Adrenal gland (tissue), 12 donors: ENCODE measurements around the gene RAD51. TPM values are rescaled to one million over a fixed set of nuclear protein-coding genes. Genes with fewer than 3 reads are reported as not detected.

Experiments
- DNase-seq, 7 donors: peaks; one replicate each; pipeline ENCODE4 v3.0.0-alpha.2; 2019 to 2020
- H3K27ac ChIP-seq, 5 donors: fragments of 200-600 bp; sonication (generic) in 4 of 5; 1 replicate in 3 of 5; 2 replicates in 2 of 5; pipeline versions ENCODE4 v1.5.1 to v1.8.0; 2016 to 2020; ENCODE audit warnings: mild to moderate bottlenecking in 1 of 5
- H3K27me3 ChIP-seq: fragments of 200-600 bp; 2 replicates; pipeline ENCODE4 v1.8.0; 2021
- H3K36me3 ChIP-seq, 2 donors: fragments of 200-600 bp; replicated peaks in 1 of 2; 1 replicate in 1 of 2; 2 replicates in 1 of 2; pipeline versions ENCODE4 v1.5.1 to v1.8.0; 2018 to 2022
- H3K4me1 ChIP-seq, 2 donors: fragments of 200-600 bp; replicated peaks in 1 of 2; 1 replicate in 1 of 2; 2 replicates in 1 of 2; pipeline versions ENCODE4 v1.5.1 to v1.8.0; 2018 to 2021
- H3K4me3 ChIP-seq, 4 donors: fragments of 200-600 bp; sonication (generic) in 3 of 4; one replicate each; pipeline ENCODE4 v1.5.1; 2016 to 2018
- H3K9me3 ChIP-seq, 3 donors: fragments of 200-600 bp; sonication (generic) in 1 of 3; replicated peaks in 1 of 3; 1 replicate in 2 of 3; 2 replicates in 1 of 3; pipeline versions ENCODE4 v1.5.1 to v1.8.0; 2016 to 2021
- CTCF ChIP-seq, 6 experiments: fragments of 450-650 bp in 4 of 6; fragments of 200-600 bp in 2 of 6; sonication (generic) in 1 of 6; IDR thresholded peaks; 1 replicate in 5 of 6; 2 replicates in 1 of 6; pipeline versions ENCODE4 v1.5.1 to v1.8.0; 2016 to 2021; ENCODE audit warnings: antibody characterized with exemption in 6 of 6, mild to moderate bottlenecking in 2 of 6, moderate library complexity in 1 of 6
- POLR2A ChIP-seq, 2 donors: fragments of 450-650 bp; IDR thresholded peaks; one replicate each; pipeline ENCODE4 v1.6.1; 2017; ENCODE audit warnings: antibody characterized with exemption in 2 of 2, mild to moderate bottlenecking in 2 of 2, moderate library complexity in 1 of 2
- WGBS, 4 donors: extraction: QIAGEN DNeasy Blood & Tissue Kit in 2 of 4; methylation state at CpG; one replicate each; pipeline versions ENCODE4 v1.1.5 to v1.1.7; 2013 to 2017; 5-methylcytosine and 5-hydroxymethylcytosine counted together
- intact Hi-C, 2 donors: fragments of 100-400 bp; cut with DNase I; formaldehyde crosslinking; loops; one replicate each; pipeline versions ENCODE4 v1.14.1 to v1.15.0; 2022 to 2023
- polyA plus RNA-seq, 3 donors: library from polyadenylated mRNA; stranded (reverse); fragments of 200-250 nt in 2 of 3; fragments of 350-450 nt in 1 of 3; fragmentation: Illumina TruSeq in 1 of 3; extraction: RNeasy Lipid Tissue Mini Kit (QIAGEN cat#74804) in 1 of 3; gene quantifications; one replicate each; pipeline ENCODE4 v1.2.3, GENCODE V29; 2013 to 2014
- total RNA-seq, 9 donors: library from RNA; depleted of rRNA in 4 of 9; stranded (reverse); fragments of >200 nt in 4 of 9; fragments of 120-200 nt in 1 of 9; fragmentation: NEBNext Ultra II Directional in 1 of 9; extraction: Animal tissue kit (Norgen Biotek cat#: 25700) in 1 of 9; gene quantifications; one replicate each; pipeline versions ENCODE4 v1.1.0 to v1.2.4, GENCODE V29; 2013 to 2023
- donor health status: healthy with polysubstance abuse.
- donor health status: Bipolar disorder and iron deficiency.
- donor health status: DM: yes; HTN: yes; CAD: no.
- donor health status: DM: no; HTN: no; CAD: no.
- donor health status: DM: no; HTN: no; CAD: no.
- donor health status: DM: yes; HTN: yes; CAD: no.

The RAD51 gene
- total and polyA plus RNA-seq, 12 donors: 0.47 to 5.2 (median 0.82) TPM; not detected in 3

- no peak overlapping the region for H3K4me3 ChIP-seq
- H3K36me3 ChIP-seq: peaks cover 0 to 5% of the 10 kb centered on the region in 2 donors
- 49 to 57% (median 50%) methylated on average over 6 of the region's 6 CpGs for WGBS, 4 donors
- no peak for DNase-seq
- no peaks in the 10 kb centered on the region for H3K9me3 ChIP-seq
- TF ChIP-seq POLR2A (IDR thresholded peaks at IDR 0.05) (no peak), CTCF (IDR thresholded peaks at IDR 0.05) (no peak)
- H3K27me3 ChIP-seq: no peaks in the 10 kb centered on the region
- H3K27ac ChIP-seq: no peak overlapping the region
- H3K4me1 ChIP-seq: peaks cover 0 to 18% of the 10 kb centered on the region in 2 donors
- intact Hi-C loops: no loop called here
Observed at GRCh38 chr15:40756938-40757337, 62.0 kb downstream of the RAD51 start.

- no peaks in the 10 kb centered on the region for H3K9me3 ChIP-seq
- H3K27me3 ChIP-seq: no peaks in the 10 kb centered on the region
- no peak overlapping the region for H3K4me3 ChIP-seq
- no peak for TF ChIP-seq CTCF (IDR thresholded peaks at IDR 0.05)
- no peaks in the 10 kb centered on the region for H3K36me3 ChIP-seq
- intact Hi-C loops: no loop called here
- DNase-seq: no peak
- H3K27ac ChIP-seq: no peak overlapping the region
- WGBS, 4 donors: 85 to 94% (median 88%) methylated on average over 5 of the region's 5 CpGs
- H3K4me1 ChIP-seq: peaks cover 20 to 28% of the 10 kb centered on the region in 2 donors
Observed at GRCh38 chr15:40759961-40760360, 65.0 kb downstream of the RAD51 start.

- WGBS, 4 donors: 27 to 48% (median 36%) methylated on average over 31 to 55 of the region's 55 CpGs
- Histone ChIP-seq H3K4me3 (peak overlapping the region in 2 of 4 donors; percentile 9 to 52), H3K27me3 (no peaks in the 10 kb centered on the region), H3K9me3 (no peaks in the 10 kb centered on the region), H3K4me1 (peaks cover 41 to 43% of the 10 kb centered on the region in 2 donors), H3K36me3 (no peaks in the 10 kb centered on the region), H3K27ac (peak overlapping the region; percentile 25 to 88 (median 60))
- peak; percentile 73 to 87 (median 76) for DNase-seq
- no peak for TF ChIP-seq POLR2A (IDR thresholded peaks at IDR 0.05)
- no peak for TF ChIP-seq CTCF (IDR thresholded peaks at IDR 0.05)
- intact Hi-C loops: no loop called here
Observed at GRCh38 chr15:40762919-40763800, 68.2 kb downstream of the RAD51 start.

GRCh38 chr15:40763801-40764628 lies 69.0 kb downstream of the RAD51 start, which contains the start of gene GCHFR:
Gene GCHFR, plus strand, starts transcription at chr15:40764068. Its CDS starts 113 bp downstream, at chr15:40764181.
- intact Hi-C loops: no loop called here
- no peaks in the 10 kb centered on the region for H3K36me3 ChIP-seq
- no peaks in the 10 kb centered on the region for H3K9me3 ChIP-seq
- H3K27me3 ChIP-seq: no peaks in the 10 kb centered on the region
- peak; percentile 72 to 83 (median 80) for DNase-seq
- peak within 1 kb of the TSS in 3 of 4 donors; percentile 9 to 68 (median 52) for H3K4me3 ChIP-seq
- TF ChIP-seq POLR2A (IDR thresholded peaks at IDR 0.05) (peak in 1 of 2 donors; percentile 74), CTCF (IDR thresholded peaks at IDR 0.05) (peak in 5 of 6 experiments; percentile 20 to 53 (median 36))
- H3K27ac ChIP-seq: peak within 1 kb of the TSS; percentile 25 to 88 (median 60)
- 0 to 4% (median 1%) methylated on average over 5 to 75 of the region's 75 CpGs for WGBS, 4 donors
- H3K4me1 ChIP-seq: peaks cover 41 to 45% of the 10 kb centered on the region in 2 donors
